ENCODE results near the gene FBXW12.

FBXW12 gene

DNA sequence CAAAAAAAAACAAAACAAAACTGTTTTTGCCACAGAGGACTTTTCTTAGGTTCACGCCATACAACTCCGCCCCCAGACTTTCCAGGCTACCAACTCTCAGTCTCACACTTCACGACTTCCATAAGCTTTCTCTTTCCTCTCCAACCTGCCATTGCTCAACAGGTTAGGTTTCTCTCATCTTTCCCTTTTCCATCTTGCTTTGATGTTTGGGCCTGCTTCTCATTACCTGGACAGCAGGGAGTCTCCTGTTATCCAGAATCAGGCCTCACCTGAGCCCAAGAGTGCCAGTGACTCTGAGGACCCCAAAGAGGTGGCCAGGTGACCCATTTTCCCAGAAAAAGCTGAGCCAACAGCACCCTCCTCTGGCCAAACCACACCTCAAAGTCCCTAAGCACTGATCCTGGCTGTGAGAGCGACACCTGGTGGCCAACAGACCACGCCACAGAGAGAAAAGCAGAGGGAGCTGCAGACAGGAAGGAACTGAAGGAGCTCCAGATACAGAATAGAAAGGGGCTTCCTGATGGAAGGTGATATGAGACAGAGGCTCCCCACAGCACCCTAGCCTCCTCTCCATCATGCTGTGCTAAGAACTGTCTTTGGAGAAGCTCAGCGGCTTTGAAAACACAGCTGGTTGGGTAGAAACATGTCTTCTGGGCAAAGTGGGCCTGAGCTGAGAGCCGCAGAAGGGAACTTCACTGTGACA is 63.9 kb downstream of the FBXW12 start (continued):
- no peak for TF ChIP-seq ZNF658 (tag by site-specific recombination; IDR thresholded peaks at IDR 0.05)
- TF ChIP-seq HIC1 (tag by site-specific recombination; IDR thresholded peaks at IDR 0.05) = no peak
- TF ChIP-seq ZNF10 (tag by site-specific recombination; IDR thresholded peaks at IDR 0.05) = no peak
- no peak for TF ChIP-seq ZNF837 (tag by site-specific recombination; IDR thresholded peaks at IDR 0.05)
- no peak for TF ChIP-seq GLIS2 (tag by site-specific recombination; IDR thresholded peaks at IDR 0.05)
- TF ChIP-seq, protein P1, sequence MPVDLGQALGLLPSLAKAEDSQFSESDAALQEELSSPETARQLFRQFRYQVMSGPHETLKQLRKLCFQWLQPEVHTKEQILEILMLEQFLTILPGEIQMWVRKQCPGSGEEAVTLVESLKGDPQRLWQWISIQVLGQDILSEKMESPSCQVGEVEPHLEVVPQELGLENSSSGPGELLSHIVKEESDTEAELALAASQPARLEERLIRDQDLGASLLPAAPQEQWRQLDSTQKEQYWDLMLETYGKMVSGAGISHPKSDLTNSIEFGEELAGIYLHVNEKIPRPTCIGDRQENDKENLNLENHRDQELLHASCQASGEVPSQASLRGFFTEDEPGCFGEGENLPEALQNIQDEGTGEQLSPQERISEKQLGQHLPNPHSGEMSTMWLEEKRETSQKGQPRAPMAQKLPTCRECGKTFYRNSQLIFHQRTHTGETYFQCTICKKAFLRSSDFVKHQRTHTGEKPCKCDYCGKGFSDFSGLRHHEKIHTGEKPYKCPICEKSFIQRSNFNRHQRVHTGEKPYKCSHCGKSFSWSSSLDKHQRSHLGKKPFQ (tag by site-specific recombination; IDR thresholded peaks at IDR 0.05) = no peak
- TF ChIP-seq ZNF704 (tag by site-specific recombination; IDR thresholded peaks at IDR 0.05) = no peak
- TF ChIP-seq ZFP37 (tag by site-specific recombination; IDR thresholded peaks at IDR 0.05) = peak; percentile 66; the same call in 1 of the 2 replicates
- no peak for TF ChIP-seq ZNF561 (tag by site-specific recombination; IDR thresholded peaks at IDR 0.05; ENCODE audit: borderline replicate concordance)
- TF ChIP-seq, protein P2, sequence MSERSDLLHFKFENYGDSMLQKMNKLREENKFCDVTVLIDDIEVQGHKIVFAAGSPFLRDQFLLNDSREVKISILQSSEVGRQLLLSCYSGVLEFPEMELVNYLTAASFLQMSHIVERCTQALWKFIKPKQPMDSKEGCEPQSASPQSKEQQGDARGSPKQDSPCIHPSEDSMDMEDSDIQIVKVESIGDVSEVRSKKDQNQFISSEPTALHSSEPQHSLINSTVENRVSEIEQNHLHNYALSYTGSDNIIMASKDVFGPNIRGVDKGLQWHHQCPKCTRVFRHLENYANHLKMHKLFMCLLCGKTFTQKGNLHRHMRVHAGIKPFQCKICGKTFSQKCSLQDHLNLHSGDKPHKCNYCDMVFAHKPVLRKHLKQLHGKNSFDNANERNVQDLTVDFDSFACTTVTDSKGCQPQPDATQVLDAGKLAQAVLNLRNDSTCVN (tag by site-specific recombination; optimal IDR thresholded peaks at IDR 0.05) = no peak
- no peak for TF ChIP-seq ZNF426 (tag by site-specific recombination; IDR thresholded peaks at IDR 0.05)
- no peak for TF ChIP-seq OVOL3 (tag by site-specific recombination; IDR thresholded peaks at IDR 0.05)
- TF ChIP-seq KLF16 (tag by site-specific recombination; IDR thresholded peaks at IDR 0.05) = no peak
- no peak for TF ChIP-seq GFI1B (tag by site-specific recombination; IDR thresholded peaks at IDR 0.05)
- no peak for TF ChIP-seq PRDM2 (tag by site-specific recombination; IDR thresholded peaks at IDR 0.05; ENCODE audit: borderline replicate concordance)
- no peak for TF ChIP-seq ZNF639 (tag by site-specific recombination; IDR thresholded peaks at IDR 0.05)
- TF ChIP-seq ZBTB8A (tag by site-specific recombination; IDR thresholded peaks at IDR 0.05) = 0 out of 2 replicates have a peak, but pooled peaks have one; percentile 16
- no peak for TF ChIP-seq ZNF768 (tag by site-specific recombination; IDR thresholded peaks at IDR 0.05)
- peak; percentile 40; the same call in 1 of the 2 replicates for TF ChIP-seq ZBTB48 (tag by site-specific recombination; IDR thresholded peaks at IDR 0.05)
- no peak for TF ChIP-seq ZNF585B (tag by site-specific recombination; IDR thresholded peaks at IDR 0.05)
- TF ChIP-seq, protein P3, sequence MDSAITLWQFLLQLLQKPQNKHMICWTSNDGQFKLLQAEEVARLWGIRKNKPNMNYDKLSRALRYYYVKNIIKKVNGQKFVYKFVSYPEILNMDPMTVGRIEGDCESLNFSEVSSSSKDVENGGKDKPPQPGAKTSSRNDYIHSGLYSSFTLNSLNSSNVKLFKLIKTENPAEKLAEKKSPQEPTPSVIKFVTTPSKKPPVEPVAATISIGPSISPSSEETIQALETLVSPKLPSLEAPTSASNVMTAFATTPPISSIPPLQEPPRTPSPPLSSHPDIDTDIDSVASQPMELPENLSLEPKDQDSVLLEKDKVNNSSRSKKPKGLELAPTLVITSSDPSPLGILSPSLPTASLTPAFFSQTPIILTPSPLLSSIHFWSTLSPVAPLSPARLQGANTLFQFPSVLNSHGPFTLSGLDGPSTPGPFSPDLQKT (IDR thresholded peaks at IDR 0.05; ENCODE audit: borderline replicate concordance, low read depth, low read length) = no peak
- TF ChIP-seq ZNF211 (tag by site-specific recombination; IDR thresholded peaks at IDR 0.05; ENCODE audit: low read depth) = no peak
- TF ChIP-seq ZNF629 (tag by site-specific recombination; IDR thresholded peaks at IDR 0.05) = peak; percentile 43; the same call in 1 of the 2 replicates
